OCI-LY1 (cell line): ENCODE data around the gene DCAKD.

ENCODE experiments used
- EZH2 ChIP-seq: fragments of 200-600 bp; sonication (generic), shearing (Covaris generic); IDR thresholded peaks from 2 replicates; pipeline ENCODE4 v1.8.0; 2017; ENCODE audit warnings: borderline replicate concordance, mixed run types, mild to moderate bottlenecking, antibody characterized with exemption, low read length, moderate library complexity, mixed read lengths
- TF ChIP-seq, protein P1 (sequence below): fragments of 200-600 bp; sonication (generic), shearing (Covaris generic); IDR thresholded peaks from 2 replicates; pipeline ENCODE4 v1.5.1; 2017; ENCODE audit warnings: mild to moderate bottlenecking, antibody characterized with exemption, low read length, moderate library complexity, mixed read lengths

DNA sequence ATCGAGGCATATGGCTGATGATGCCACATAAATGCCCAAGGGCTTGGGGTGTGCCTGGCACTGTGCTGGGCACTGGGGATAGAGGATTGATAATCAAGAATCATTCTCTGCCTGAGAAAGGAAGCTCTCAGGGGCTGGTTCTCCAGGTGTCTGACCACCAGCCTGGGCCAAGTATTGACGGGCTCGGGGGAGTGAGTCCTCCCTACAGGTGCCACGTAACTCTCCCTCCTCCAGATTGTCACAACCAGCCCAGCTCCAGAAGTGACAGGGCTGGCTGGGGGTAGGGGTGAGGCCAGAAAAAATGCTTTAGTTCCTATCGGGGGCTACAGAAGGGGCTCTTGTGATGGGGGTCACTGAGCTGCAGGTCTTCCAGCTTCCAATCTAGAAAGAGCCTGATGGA lies 72.6 kb downstream of the DCAKD start:
- TF ChIP-seq, protein P1, sequence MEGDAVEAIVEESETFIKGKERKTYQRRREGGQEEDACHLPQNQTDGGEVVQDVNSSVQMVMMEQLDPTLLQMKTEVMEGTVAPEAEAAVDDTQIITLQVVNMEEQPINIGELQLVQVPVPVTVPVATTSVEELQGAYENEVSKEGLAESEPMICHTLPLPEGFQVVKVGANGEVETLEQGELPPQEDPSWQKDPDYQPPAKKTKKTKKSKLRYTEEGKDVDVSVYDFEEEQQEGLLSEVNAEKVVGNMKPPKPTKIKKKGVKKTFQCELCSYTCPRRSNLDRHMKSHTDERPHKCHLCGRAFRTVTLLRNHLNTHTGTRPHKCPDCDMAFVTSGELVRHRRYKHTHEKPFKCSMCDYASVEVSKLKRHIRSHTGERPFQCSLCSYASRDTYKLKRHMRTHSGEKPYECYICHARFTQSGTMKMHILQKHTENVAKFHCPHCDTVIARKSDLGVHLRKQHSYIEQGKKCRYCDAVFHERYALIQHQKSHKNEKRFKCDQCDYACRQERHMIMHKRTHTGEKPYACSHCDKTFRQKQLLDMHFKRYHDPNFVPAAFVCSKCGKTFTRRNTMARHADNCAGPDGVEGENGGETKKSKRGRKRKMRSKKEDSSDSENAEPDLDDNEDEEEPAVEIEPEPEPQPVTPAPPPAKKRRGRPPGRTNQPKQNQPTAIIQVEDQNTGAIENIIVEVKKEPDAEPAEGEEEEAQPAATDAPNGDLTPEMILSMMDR, result no peak
- TF ChIP-seq EZH2, result no peak
